ENCODE measurements around the gene DTNB.

Gene DTNB

GRCh38 chr2:25366629-25367028, 306.7 kb downstream of the DTNB start:
- Histone ChIP-seq H3K9ac (no peak overlapping the region), H3K4me2 (no peak overlapping the region), H3K27ac (no peak overlapping the region), H3K36me3 (no peaks in the 10 kb centered on the region), H3K4me1 (peaks cover 20% of the 10 kb centered on the region), H3K4me3 (no peak overlapping the region), H4K20me1 (no peaks in the 10 kb centered on the region), H3K9me3 (no peaks in the 10 kb centered on the region), H3K27me3 (no peaks in the 10 kb centered on the region)
- TF ChIP-seq Cebpa-rat (IDR thresholded peaks at IDR 0.05): no peak

GRCh38 chr2:25365241-25365640, 308.1 kb downstream of the DTNB start:
- Histone ChIP-seq H3K9me3 (no peaks in the 10 kb centered on the region), H3K4me2 (no peak overlapping the region), H3K4me1 (peaks cover 23% of the 10 kb centered on the region), H4K20me1 (no peaks in the 10 kb centered on the region), H3K36me3 (no peaks in the 10 kb centered on the region), H3K4me3 (no peak overlapping the region), H3K9ac (no peak overlapping the region), H3K27ac (no peak overlapping the region), H3K27me3 (no peaks in the 10 kb centered on the region)
- no peak for TF ChIP-seq Cebpa-rat (IDR thresholded peaks at IDR 0.05)

DNA sequence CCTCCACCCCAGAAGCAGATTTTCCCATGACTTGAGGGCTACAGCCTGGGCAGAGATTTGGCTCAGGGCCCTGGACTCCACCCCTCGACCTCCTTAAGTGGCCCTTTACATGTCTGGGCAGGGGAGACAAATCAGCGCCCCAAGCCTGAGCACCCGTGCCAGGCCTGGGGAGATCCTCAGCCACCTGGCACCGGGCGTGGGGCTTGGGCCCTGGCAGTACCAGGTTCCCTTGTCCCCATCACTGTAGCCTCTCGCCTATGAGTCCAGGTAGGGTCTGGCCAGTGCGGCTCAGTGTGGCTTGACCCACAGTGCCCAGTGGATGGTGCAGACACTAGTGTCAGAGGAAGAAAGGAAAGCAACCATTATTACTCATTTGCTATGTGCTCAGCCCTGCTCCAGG, 309.6 kb downstream of the DTNB start:
- H3K9ac ChIP-seq: no peak overlapping the region
- H3K9me3 ChIP-seq: no peaks in the 10 kb centered on the region
- no peak overlapping the region for H3K4me2 ChIP-seq
- H3K27me3 ChIP-seq: no peaks in the 10 kb centered on the region
- no peaks in the 10 kb centered on the region for H4K20me1 ChIP-seq
- H3K4me3 ChIP-seq: no peak overlapping the region
- peaks cover 23% of the 10 kb centered on the region for H3K4me1 ChIP-seq
- TF ChIP-seq Cebpa-rat (IDR thresholded peaks at IDR 0.05): no peak
- H3K27ac ChIP-seq: no peak overlapping the region
- H3K36me3 ChIP-seq: no peaks in the 10 kb centered on the region

DNA sequence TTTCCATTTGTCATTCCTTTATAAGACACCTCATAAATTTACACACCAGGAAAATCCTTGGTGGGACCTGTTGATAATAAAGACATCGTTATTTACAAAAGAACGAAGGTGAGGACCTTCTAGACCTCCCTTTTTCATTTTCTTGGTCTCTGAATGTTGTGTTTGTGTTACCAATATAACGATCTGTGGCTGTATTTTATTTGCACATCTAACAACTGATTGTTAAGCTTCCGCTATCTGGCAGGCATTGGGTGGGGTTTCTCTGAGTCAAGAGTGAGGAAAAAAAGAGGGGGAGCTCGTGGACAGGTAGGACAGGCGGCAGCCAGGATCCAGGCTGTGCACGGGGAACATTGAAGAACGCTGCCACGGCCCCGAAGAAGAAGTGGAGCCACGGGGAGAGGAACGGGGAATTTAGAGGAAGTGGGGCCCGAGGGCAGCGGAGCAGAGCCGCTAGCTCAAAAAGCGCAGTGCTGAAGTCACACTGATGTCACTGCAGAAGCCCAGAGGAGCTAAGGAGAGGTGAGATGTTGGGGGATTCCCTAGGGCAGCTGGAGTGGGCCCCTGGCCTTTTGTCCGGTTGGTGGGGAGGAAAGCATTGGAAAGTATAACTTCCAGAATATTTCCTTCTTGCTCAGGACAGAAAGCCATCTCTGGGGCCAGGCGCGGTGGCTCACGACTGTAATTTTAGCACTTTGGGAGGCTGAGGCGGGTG, 310.8 kb downstream of the DTNB start:
- Histone ChIP-seq H3K27ac (peak overlapping the region; percentile 60), H3K9me3 (no peaks in the 10 kb centered on the region), H3K4me1 (peaks cover 23% of the 10 kb centered on the region), H3K4me3 (peak overlapping the region; percentile 66), H3K27me3 (no peaks in the 10 kb centered on the region), H4K20me1 (no peaks in the 10 kb centered on the region), H3K9ac (peak overlapping the region; percentile 75), H3K4me2 (peak overlapping the region; percentile 90), H3K36me3 (no peaks in the 10 kb centered on the region)
- TF ChIP-seq Cebpa-rat (IDR thresholded peaks at IDR 0.05): no peak

DNA sequence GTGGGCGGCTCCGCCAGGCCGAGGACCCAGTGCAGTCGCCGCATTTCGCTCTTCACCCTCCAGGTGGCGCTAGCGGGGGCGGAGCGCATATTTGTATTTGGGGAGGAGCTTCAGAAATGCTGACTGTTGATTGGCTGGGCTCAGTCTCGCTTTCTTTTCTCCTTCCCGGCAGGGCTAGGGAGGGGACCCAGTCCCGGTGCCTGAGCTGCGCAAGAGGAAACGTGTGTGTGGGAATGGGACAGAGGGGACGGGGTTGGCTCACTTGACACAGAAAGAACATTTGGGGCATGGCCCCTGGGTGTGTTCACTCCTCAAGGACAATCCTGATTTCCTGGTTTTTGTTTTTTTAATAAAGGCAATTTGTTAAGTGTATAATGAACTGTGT, 311.3 kb downstream of the DTNB start:
- H3K9ac ChIP-seq: peak overlapping the region; percentile 75
- peak overlapping the region; percentile 60; the same call in 1 of the 2 replicates for H3K27ac ChIP-seq
- TF ChIP-seq Cebpa-rat (IDR thresholded peaks at IDR 0.05): no peak
- peak overlapping the region; percentile 66 for H3K4me3 ChIP-seq
- no peaks in the 10 kb centered on the region for H3K36me3 ChIP-seq
- no peaks in the 10 kb centered on the region for H3K9me3 ChIP-seq
- peaks cover 23% of the 10 kb centered on the region for H3K4me1 ChIP-seq
- no peaks in the 10 kb centered on the region for H3K27me3 ChIP-seq
- peak overlapping the region; percentile 90 for H3K4me2 ChIP-seq
- no peaks in the 10 kb centered on the region for H4K20me1 ChIP-seq

- no peak for TF ChIP-seq Cebpa-rat (IDR thresholded peaks at IDR 0.05)
- Histone ChIP-seq H3K4me3 (peak overlapping the region; percentile 66; the same call in 1 of the 2 replicates), H3K9me3 (no peaks in the 10 kb centered on the region), H3K4me2 (peak overlapping the region; percentile 90), H4K20me1 (no peaks in the 10 kb centered on the region), H3K27me3 (no peaks in the 10 kb centered on the region), H3K9ac (no peak overlapping the region), H3K36me3 (no peaks in the 10 kb centered on the region), H3K4me1 (peaks cover 23% of the 10 kb centered on the region), H3K27ac (no peak overlapping the region)
Observed at GRCh38 chr2:25361261-25362048, 311.9 kb downstream of the DTNB start.

DNA sequence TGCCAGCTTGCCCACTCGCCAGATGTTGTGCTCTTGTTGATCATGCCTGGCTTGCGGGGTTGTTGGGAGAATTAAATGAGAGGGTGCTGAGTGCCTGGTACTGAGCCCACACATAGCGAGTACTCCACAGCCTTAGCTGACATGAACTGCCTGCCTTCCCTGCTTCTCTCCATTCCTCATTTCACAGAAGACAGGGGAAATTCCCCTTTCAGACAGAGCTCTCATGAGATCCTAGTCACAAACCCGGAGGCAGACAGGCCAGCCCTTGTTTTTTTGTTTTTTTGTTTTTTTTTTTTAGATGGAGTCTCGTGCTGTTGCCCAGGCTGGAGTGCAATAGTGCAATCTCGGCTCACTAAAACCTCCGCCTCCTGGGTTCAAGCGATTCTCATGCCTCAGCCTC, 314.5 kb downstream of the DTNB start:
- H3K4me2 ChIP-seq: no peak overlapping the region
- H3K27ac ChIP-seq: no peak overlapping the region

DNA sequence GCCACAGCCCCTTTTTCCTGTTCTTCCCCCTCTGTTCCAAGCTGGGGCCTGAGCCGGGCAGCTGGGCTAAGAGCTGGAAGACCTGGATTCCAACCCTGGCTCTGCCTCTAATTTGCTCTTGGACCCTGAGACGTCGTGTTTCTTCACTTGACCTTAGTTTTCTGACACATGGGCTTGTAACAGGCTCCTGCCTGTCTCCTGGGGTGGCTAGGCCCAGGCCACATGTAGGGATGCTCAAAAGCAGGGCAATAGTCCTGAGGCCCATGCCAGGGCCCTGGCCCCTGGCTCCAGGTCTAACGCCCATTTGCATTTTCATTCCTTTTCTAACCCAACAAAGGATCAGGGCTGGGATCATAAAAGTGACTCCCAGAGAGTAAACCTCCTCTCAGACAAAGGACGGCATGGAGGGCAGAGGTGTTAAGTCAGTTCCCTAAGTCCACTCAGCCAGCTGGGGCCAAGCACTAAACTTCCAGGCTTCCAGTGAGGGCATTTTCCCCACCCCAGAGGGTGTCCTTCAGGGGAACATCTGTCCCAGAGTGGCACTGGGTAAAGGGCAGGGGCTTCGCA, 315.0 kb downstream of the DTNB start:
- Histone ChIP-seq H3K27me3 (no peaks in the 10 kb centered on the region), H3K4me2 (no peak overlapping the region), H3K9ac (no peak overlapping the region), H3K4me1 (peaks cover 18% of the 10 kb centered on the region), H3K4me3 (no peak overlapping the region), H3K27ac (no peak overlapping the region), H3K36me3 (no peaks in the 10 kb centered on the region), H3K9me3 (no peaks in the 10 kb centered on the region), H4K20me1 (no peaks in the 10 kb centered on the region)
- TF ChIP-seq Cebpa-rat (IDR thresholded peaks at IDR 0.05): no peak

More for the DNA sequence above, 314.5 kb downstream of the DTNB start:
- Histone ChIP-seq H3K36me3 (no peaks in the 10 kb centered on the region), H3K9me3 (no peaks in the 10 kb centered on the region), H3K4me1 (peaks cover 23% of the 10 kb centered on the region), H4K20me1 (no peaks in the 10 kb centered on the region), H3K9ac (no peak overlapping the region), H3K4me3 (no peak overlapping the region), H3K27me3 (no peaks in the 10 kb centered on the region)
- no peak for TF ChIP-seq Cebpa-rat (IDR thresholded peaks at IDR 0.05)

- Histone ChIP-seq H3K36me3 (no peaks in the 10 kb centered on the region), H3K27me3 (no peaks in the 10 kb centered on the region), H3K27ac (no peak overlapping the region), H4K20me1 (no peaks in the 10 kb centered on the region), H3K4me3 (no peak overlapping the region), H3K9me3 (no peaks in the 10 kb centered on the region), H3K4me2 (no peak overlapping the region), H3K4me1 (no peaks in the 10 kb centered on the region; the same call in 1 of the 2 replicates), H3K9ac (no peak overlapping the region)
- TF ChIP-seq Cebpa-rat (IDR thresholded peaks at IDR 0.05): no peak
Observed at GRCh38 chr2:25356088-25356487, 317.3 kb downstream of the DTNB start.

DNA sequence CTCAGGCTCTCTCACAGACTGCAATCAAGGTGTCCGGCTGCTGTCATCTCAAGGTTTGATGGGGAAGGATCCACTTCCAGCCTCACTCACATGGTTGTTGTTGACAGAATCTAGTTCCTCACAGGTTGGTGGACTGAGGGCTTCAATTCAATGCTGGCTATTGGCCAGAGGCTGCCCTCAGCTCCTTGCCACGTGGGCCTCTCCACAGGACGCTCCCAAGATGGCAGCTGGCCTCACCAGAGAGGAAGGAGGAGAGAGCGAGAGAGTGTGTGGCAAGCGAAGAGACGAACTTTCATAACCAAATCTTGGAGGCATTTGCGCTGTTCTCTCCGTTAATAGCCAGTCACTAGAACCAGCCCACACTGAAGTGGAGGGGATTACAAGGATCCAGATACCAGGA, 318.1 kb downstream of the DTNB start:
- Histone ChIP-seq H3K27ac (no peak overlapping the region), H3K9me3 (no peaks in the 10 kb centered on the region), H3K36me3 (no peaks in the 10 kb centered on the region), H4K20me1 (no peaks in the 10 kb centered on the region), H3K27me3 (no peaks in the 10 kb centered on the region), H3K9ac (no peak overlapping the region), H3K4me3 (no peak overlapping the region), H3K4me1 (peaks cover 1% of the 10 kb centered on the region), H3K4me2 (no peak overlapping the region)
- no peak for TF ChIP-seq Cebpa-rat (IDR thresholded peaks at IDR 0.05)

Data from BLaER1 (cell line).